Measurements from ENCODE around the gene TSHZ2.

The TSHZ2 gene

GRCh38 chr20:53387983-53388675 is 416.0 kb downstream of the TSHZ2 start:
- H3K27me3 ChIP-seq (replicated peaks; ENCODE audit: control insufficient read depth, insufficient read depth, low read length): no peaks in the 10 kb centered on the region; the same call in 1 of the 2 replicates
- DNase-seq (ENCODE audit: extremely low read depth, insufficient read length): no peak
- no peaks in the 10 kb centered on the region for H3K36me3 ChIP-seq (ENCODE audit: control insufficient read depth, insufficient read depth, low read length)
- no peak overlapping the region for H3K4me3 ChIP-seq (replicated peaks; ENCODE audit: low read depth, low read length)
- no peak for TF ChIP-seq CTCF (IDR thresholded peaks at IDR 0.05; ENCODE audit: insufficient read depth, low read length, poor library complexity, severe bottlenecking)

GRCh38 chr20:53389516-53390300 is 417.6 kb downstream of the TSHZ2 start:
- Histone ChIP-seq H3K36me3 (ENCODE audit: control insufficient read depth, insufficient read depth, low read length) (no peaks in the 10 kb centered on the region), H3K4me3 (replicated peaks; ENCODE audit: low read depth, low read length) (no peak overlapping the region), H3K27me3 (replicated peaks; ENCODE audit: control insufficient read depth, insufficient read depth, low read length) (no peaks in the 10 kb centered on the region)
- no peak for TF ChIP-seq CTCF (IDR thresholded peaks at IDR 0.05; ENCODE audit: insufficient read depth, low read length, poor library complexity, severe bottlenecking)
- DNase-seq (ENCODE audit: extremely low read depth, insufficient read length): no peak

GRCh38 chr20:53390770-53391169 is 418.6 kb downstream of the TSHZ2 start:
- H3K36me3 ChIP-seq (ENCODE audit: control insufficient read depth, insufficient read depth, low read length): no peaks in the 10 kb centered on the region
- no peak overlapping the region for H3K4me3 ChIP-seq (replicated peaks; ENCODE audit: low read depth, low read length)
- DNase-seq (ENCODE audit: extremely low read depth, insufficient read length): no peak
- no peak for TF ChIP-seq CTCF (IDR thresholded peaks at IDR 0.05; ENCODE audit: insufficient read depth, low read length, poor library complexity, severe bottlenecking)
- H3K27me3 ChIP-seq (replicated peaks; ENCODE audit: control insufficient read depth, insufficient read depth, low read length): no peaks in the 10 kb centered on the region

- TF ChIP-seq CTCF (IDR thresholded peaks at IDR 0.05; ENCODE audit: insufficient read depth, low read length, poor library complexity, severe bottlenecking): no peak
- Histone ChIP-seq H3K27me3 (replicated peaks; ENCODE audit: control insufficient read depth, insufficient read depth, low read length) (no peaks in the 10 kb centered on the region), H3K4me3 (replicated peaks; ENCODE audit: low read depth, low read length) (no peak overlapping the region), H3K36me3 (ENCODE audit: control insufficient read depth, insufficient read depth, low read length) (no peaks in the 10 kb centered on the region)
- no peak for DNase-seq (ENCODE audit: extremely low read depth, insufficient read length)
These were observed 422.3 kb downstream of the TSHZ2 start for GRCh38 chr20:53394433-53394832.

GRCh38 chr20:53395188-53395923 is 423.2 kb downstream of the TSHZ2 start:
- no peak for TF ChIP-seq CTCF (IDR thresholded peaks at IDR 0.05; ENCODE audit: insufficient read depth, low read length, poor library complexity, severe bottlenecking)
- H3K36me3 ChIP-seq (ENCODE audit: control insufficient read depth, insufficient read depth, low read length): no peaks in the 10 kb centered on the region
- H3K4me3 ChIP-seq (replicated peaks; ENCODE audit: low read depth, low read length): no peak overlapping the region
- DNase-seq (ENCODE audit: extremely low read depth, insufficient read length): no peak
- no peaks in the 10 kb centered on the region for H3K27me3 ChIP-seq (replicated peaks; ENCODE audit: control insufficient read depth, insufficient read depth, low read length)
